Vagina (tissue), 2 donors: Measurements from ENCODE around the gene APLN.

Experiments used
- POLR2A ChIP-seq, 2 donors: fragments of 450-650 bp; IDR thresholded peaks; one replicate each; pipeline ENCODE4 v1.6.1; 2017; ENCODE audit warnings: antibody characterized with exemption in 2 of 2, mild to moderate bottlenecking in 2 of 2, moderate library complexity in 2 of 2
- POLR2AphosphoS5 ChIP-seq, 2 donors: sonication (generic); formaldehyde crosslinking; IDR thresholded peaks; one replicate each; pipeline ENCODE4 v1.9.0; 2017; ENCODE audit warnings: antibody characterized with exemption in 2 of 2, mild to moderate bottlenecking in 2 of 2, low read depth in 1 of 2; ENCODE audit not compliant: insufficient read depth in 1 of 2

DNA sequence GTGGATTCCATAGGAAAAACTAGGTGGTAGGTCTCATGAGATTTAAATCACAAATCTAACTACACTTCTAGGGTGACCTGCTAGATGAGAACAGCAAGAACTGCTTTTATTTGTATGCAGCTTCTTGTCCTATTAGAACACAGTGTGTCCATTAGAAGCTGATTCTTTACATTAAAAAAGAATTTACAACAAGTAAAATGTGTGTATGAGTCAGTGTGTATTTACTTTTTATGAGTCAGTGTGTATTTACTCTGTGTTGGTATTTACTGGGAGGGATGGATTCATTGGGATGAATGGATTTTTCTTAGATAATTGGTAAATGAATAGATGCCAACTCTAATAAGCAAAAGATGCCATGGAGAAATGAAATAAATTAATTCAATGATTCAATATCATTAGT, 43.4 kb upstream of the APLN start:
- TF ChIP-seq POLR2A (IDR thresholded peaks at IDR 0.05), result no peak
- TF ChIP-seq POLR2AphosphoS5 (IDR thresholded peaks at IDR 0.05; ENCODE audit: insufficient read depth in 1 of 2, low read depth in 1 of 2), result no peak
